DND-41 (cell line): Measurements from ENCODE around the gene MAML3.

Source experiments
- ATAC-seq: fragments of 200-7000 bp; cut with Tn5 transposase; 3 replicates; pipeline ENCODE4 v1.9.1; 2021; ENCODE audit warnings: low read depth; ENCODE audit not compliant: insufficient read depth
- DNase-seq: peaks from one replicate; pipeline ENCODE4 v3.0.0-alpha.2; 2020
- H2AFZ ChIP-seq: 2 replicates; pipeline ENCODE4 v1.6.0; 2012; ENCODE audit warnings: low read depth, low read length
- H3K27ac ChIP-seq: 2 replicates; pipeline ENCODE4 v1.5.1; 2012; ENCODE audit warnings: low read length, inconsistent platforms
- H3K27me3 ChIP-seq: fragments of 200-600 bp; sonication (generic); 2 replicates; pipeline ENCODE4 v1.6.0; 2012; ENCODE audit warnings: low read length, mild to moderate bottlenecking, inconsistent platforms; ENCODE audit not compliant: insufficient read depth, poor library complexity
- H3K36me3 ChIP-seq: 2 replicates; pipeline ENCODE4 v1.5.1; 2012; ENCODE audit warnings: low read length, inconsistent platforms; ENCODE audit not compliant: insufficient read depth
- H3K4me1 ChIP-seq: 2 replicates; pipeline ENCODE4 v1.5.1; 2012; ENCODE audit warnings: mild to moderate bottlenecking, low read length; ENCODE audit not compliant: insufficient read depth
- H3K4me2 ChIP-seq: 2 replicates; pipeline ENCODE4 v1.6.0; 2012; ENCODE audit warnings: mild to moderate bottlenecking, moderate library complexity, low read length, inconsistent platforms; ENCODE audit not compliant: insufficient read depth
- H3K4me3 ChIP-seq, 2 experiments: fragments of 200-600 bp in 1 of 2; shearing (Covaris generic) in 1 of 2; 2 replicates each; pipeline ENCODE4 v1.5.1; 2012 to 2016; ENCODE audit warnings: inconsistent platforms in 2 of 2, low read length in 2 of 2, mild to moderate bottlenecking in 2 of 2, low read depth in 1 of 2, moderate library complexity in 1 of 2
- H3K79me2 ChIP-seq: 2 replicates; pipeline ENCODE4 v1.6.0; 2012; ENCODE audit warnings: low read length, inconsistent platforms; ENCODE audit not compliant: insufficient read depth
- H3K9ac ChIP-seq: 2 replicates; pipeline ENCODE4 v1.6.0; 2012; ENCODE audit warnings: low read depth, mild to moderate bottlenecking, inconsistent platforms, low read length, moderate library complexity
- H3K9me3 ChIP-seq: 2 replicates; pipeline ENCODE4 v1.5.1; 2012; ENCODE audit warnings: low read length, moderate library complexity, mild to moderate bottlenecking, inconsistent platforms; ENCODE audit not compliant: insufficient read depth, severe bottlenecking
- H4K20me1 ChIP-seq: 2 replicates; pipeline ENCODE4 v1.6.0; 2012; ENCODE audit warnings: low read length; ENCODE audit not compliant: insufficient read depth
- CTCF ChIP-seq: IDR thresholded peaks from 2 replicates; pipeline ENCODE4 v1.5.1; 2012; ENCODE audit warnings: borderline replicate concordance, low read length, moderate library complexity, mild to moderate bottlenecking; ENCODE audit not compliant: poor library complexity, severe bottlenecking; ENCODE audit errors: extremely low read depth
- EZH2 ChIP-seq: IDR thresholded peaks from 3 replicates; pipeline ENCODE4 v1.6.1; 2012; ENCODE audit warnings: borderline replicate concordance, low read depth, mild to moderate bottlenecking, moderate library complexity, low read length, inconsistent platforms; ENCODE audit not compliant: severe bottlenecking

MAML3 gene

GRCh38 chr4:139908636-139909437 is 245.1 kb downstream of the MAML3 start:
- H3K9me3 ChIP-seq, result peaks cover 4% of the 10 kb centered on the region
- no peaks in the 10 kb centered on the region for H3K79me2 ChIP-seq
- no peak for TF ChIP-seq CTCF
- TF ChIP-seq EZH2, result no peak
- no peaks in the 10 kb centered on the region for H3K27me3 ChIP-seq
- peaks cover 5% of the 10 kb centered on the region; the same call in 1 of the 2 replicates for H3K4me1 ChIP-seq
- H3K36me3 ChIP-seq, result no peaks in the 10 kb centered on the region
- ATAC-seq, result no peak
- no peaks in the 10 kb centered on the region for H4K20me1 ChIP-seq
- H3K4me2 ChIP-seq, result no peak overlapping the region
- H3K4me3 ChIP-seq, result no peak overlapping the region
- H3K9ac ChIP-seq, result no peak overlapping the region
- H2AFZ ChIP-seq, result no peak overlapping the region
- no peak overlapping the region for H3K27ac ChIP-seq
- no peak for DNase-seq

- no peaks in the 10 kb centered on the region for H3K79me2 ChIP-seq
- H3K4me2 ChIP-seq, result no peak overlapping the region
- H2AFZ ChIP-seq, result no peak overlapping the region
- no peaks in the 10 kb centered on the region for H4K20me1 ChIP-seq
- H3K27me3 ChIP-seq, result no peaks in the 10 kb centered on the region
- no peak overlapping the region for H3K27ac ChIP-seq
- ATAC-seq (no peak), DNase-seq (no peak)
- peaks cover 17% of the 10 kb centered on the region for H3K4me1 ChIP-seq
- no peak overlapping the region for H3K4me3 ChIP-seq
- peaks cover 4% of the 10 kb centered on the region for H3K9me3 ChIP-seq
- H3K36me3 ChIP-seq, result no peaks in the 10 kb centered on the region
- TF ChIP-seq CTCF (no peak), EZH2 (no peak)
- H3K9ac ChIP-seq, result no peak overlapping the region
Observed at GRCh38 chr4:139907001-139907809, 246.8 kb downstream of the MAML3 start.

GRCh38 chr4:139905489-139905888 is 248.5 kb downstream of the MAML3 start:
- no peak overlapping the region for H3K9ac ChIP-seq
- TF ChIP-seq CTCF (no peak), EZH2 (no peak)

More at GRCh38 chr4:139905489-139905888, 248.5 kb downstream of the MAML3 start:
- H3K27ac ChIP-seq, result no peak overlapping the region
- H3K36me3 ChIP-seq, result no peaks in the 10 kb centered on the region
- H3K4me1 ChIP-seq, result peaks cover 34% of the 10 kb centered on the region
- peaks cover 4% of the 10 kb centered on the region for H3K9me3 ChIP-seq
- no peaks in the 10 kb centered on the region for H4K20me1 ChIP-seq
- H3K79me2 ChIP-seq, result no peaks in the 10 kb centered on the region
- H3K4me3 ChIP-seq, result no peak overlapping the region
- DNase-seq, result no peak
- no peak overlapping the region for H2AFZ ChIP-seq
- no peak for ATAC-seq
- no peaks in the 10 kb centered on the region for H3K27me3 ChIP-seq
- H3K4me2 ChIP-seq, result no peak overlapping the region
